HFFc6 (cell line): ENCODE measurements around the gene SLC7A4. TPM values are rescaled to one million over a fixed set of nuclear protein-coding genes. Genes with fewer than 3 reads are reported as not detected.

Source experiments
- DNase-seq: peaks from one replicate; pipeline ENCODE4 v3.0.0-alpha.2; 2018
- H3K27ac Mint-ChIP-seq: 2 replicates; pipeline ENCODE4 v1.8.0; 2020; ENCODE audit warnings: mild to moderate bottlenecking, mixed read lengths
- H3K27me3 Mint-ChIP-seq: 2 replicates; pipeline ENCODE4 v1.8.0; 2021; ENCODE audit warnings: mild to moderate bottlenecking, moderate library complexity, mixed read lengths; ENCODE audit not compliant: insufficient read depth
- H3K36me3 Mint-ChIP-seq: 2 replicates; pipeline ENCODE4 v1.8.0; 2021; ENCODE audit warnings: low read depth, mixed read lengths
- H3K4me1 Mint-ChIP-seq: 2 replicates; pipeline ENCODE4 v1.8.0; 2020; ENCODE audit warnings: low read depth, mixed read lengths
- H3K4me3 Mint-ChIP-seq: 2 replicates; pipeline ENCODE4 v1.8.0; 2020; ENCODE audit warnings: mild to moderate bottlenecking, moderate library complexity, mixed read lengths
- H3K9me3 Mint-ChIP-seq: 2 replicates; pipeline ENCODE4 v1.8.0; 2020; ENCODE audit warnings: mild to moderate bottlenecking, mixed read lengths
- CTCF ChIP-seq: fragments of 200-600 bp; sonication (generic); IDR thresholded peaks from 2 replicates; pipeline ENCODE4 v1.5.0; 2021; ENCODE audit warnings: antibody characterized with exemption, mild to moderate bottlenecking
- total RNA-seq, 6 experiments: library from RNA; stranded (reverse); fragmentation: NEBNext Ultra II Directional; extraction: Animal tissue kit (Norgen Biotek cat#: 25700); gene quantifications; 2 replicates in 1 of 6; 3 replicates in 5 of 6; pipeline ENCODE4 v1.2.3, GENCODE V29; 2021

Gene SLC7A4
- total RNA-seq, 6 experiments from 2014 or later, result 0.07 TPM; not detected in 5

GRCh38 chr22:20997536-20998257 lies 34.7 kb downstream of the SLC7A4 start:
- no peak overlapping the region for H3K4me3 Mint-ChIP-seq
- TF ChIP-seq CTCF, result no peak
- peaks cover 15% of the 10 kb centered on the region for H3K27me3 Mint-ChIP-seq
- H3K4me1 Mint-ChIP-seq, result peaks cover 13% of the 10 kb centered on the region
- H3K9me3 Mint-ChIP-seq, result no peaks in the 10 kb centered on the region
- no peak overlapping the region for H3K27ac Mint-ChIP-seq
- H3K36me3 Mint-ChIP-seq, result peaks cover 4% of the 10 kb centered on the region; the same call in 1 of the 2 replicates
- no peak for DNase-seq

- Mint-ChIP-seq H3K4me1 (peaks cover 13% of the 10 kb centered on the region), H3K9me3 (no peaks in the 10 kb centered on the region), H3K4me3 (no peak overlapping the region), H3K27ac (no peak overlapping the region), H3K36me3 (peaks cover 4% of the 10 kb centered on the region; the same call in 1 of the 2 replicates), H3K27me3 (peaks cover 11% of the 10 kb centered on the region)
- DNase-seq, result no peak
- no peak for TF ChIP-seq CTCF
Measured at GRCh38 chr22:20996598-20997535, 35.5 kb downstream of the SLC7A4 start.

- TF ChIP-seq CTCF, result no peak
- Mint-ChIP-seq H3K27ac (no peak overlapping the region), H3K36me3 (no peaks in the 10 kb centered on the region; the same call in 1 of the 2 replicates), H3K9me3 (no peaks in the 10 kb centered on the region), H3K4me1 (peaks cover 7% of the 10 kb centered on the region), H3K4me3 (no peak overlapping the region), H3K27me3 (peaks cover 5% of the 10 kb centered on the region; the same call in 1 of the 2 replicates)
- DNase-seq, result no peak
Measured at GRCh38 chr22:20996031-20996410, 36.3 kb downstream of the SLC7A4 start.

GRCh38 chr22:20995329-20996030 lies 36.9 kb downstream of the SLC7A4 start:
- Mint-ChIP-seq H3K27ac (no peak overlapping the region), H3K36me3 (no peaks in the 10 kb centered on the region; the same call in 1 of the 2 replicates), H3K27me3 (peaks cover 3% of the 10 kb centered on the region; the same call in 1 of the 2 replicates), H3K4me1 (peaks cover 2% of the 10 kb centered on the region; the same call in 1 of the 2 replicates), H3K9me3 (no peaks in the 10 kb centered on the region), H3K4me3 (no peak overlapping the region)
- no peak for DNase-seq
- no peak for TF ChIP-seq CTCF

GRCh38 chr22:20994902-20995241 lies 37.5 kb downstream of the SLC7A4 start:
- Mint-ChIP-seq H3K27me3 (no peaks in the 10 kb centered on the region), H3K4me1 (no peaks in the 10 kb centered on the region), H3K27ac (no peak overlapping the region), H3K4me3 (no peak overlapping the region), H3K9me3 (no peaks in the 10 kb centered on the region), H3K36me3 (no peaks in the 10 kb centered on the region; the same call in 1 of the 2 replicates)
- TF ChIP-seq CTCF, result no peak
- DNase-seq, result no peak
